MCF 10A (cell line): ENCODE data around the gene LRRC19. TPM values are rescaled to one million over a fixed set of nuclear protein-coding genes. Genes with fewer than 3 reads are reported as not detected.

Experiments
- BruUV-seq: library from RNA; stranded (reverse); fragments of 400-500 nt; replicated peaks from 2 replicates; lab custom pipeline; 2021; lab: Mats Ljungman, UMichigan
- CTCF ChIA-PET: fragments of 300-600 bp; sonication (Branson Sonifier 250); formaldehyde crosslinking; extraction: SDS; loops from one replicate; lab custom pipeline; 2021; ENCODE audit warnings: antibody characterized with exemption, inconsistent platforms; lab: Yijun Ruan, JAX
- POLR2A ChIA-PET: fragments of 300-600, 350-650 bp; sonication (Branson Sonifier 250); formaldehyde crosslinking; extraction: SDS; loops from one replicate; lab custom pipeline; 2020; ENCODE audit warnings: antibody characterized with exemption, inconsistent platforms; lab: Yijun Ruan, JAX
- DNase-seq: peaks from one replicate; pipeline ENCODE4 v3.0.0-alpha.2; 2018; ENCODE audit not compliant: unreplicated experiment
- H3K27ac Mint-ChIP-seq: one replicate; pipeline ENCODE4 v1.8.0; 2022; ENCODE audit warnings: mild to moderate bottlenecking, low read depth, mixed read lengths; ENCODE audit not compliant: unreplicated experiment
- H3K27me3 Mint-ChIP-seq: one replicate; pipeline ENCODE4 v1.8.0; 2022; ENCODE audit warnings: mixed read lengths; ENCODE audit not compliant: insufficient read depth, unreplicated experiment
- H3K36me3 Mint-ChIP-seq: one replicate; pipeline ENCODE4 v1.8.0; 2022; ENCODE audit warnings: mild to moderate bottlenecking, moderate library complexity, mixed read lengths; ENCODE audit not compliant: insufficient read depth, unreplicated experiment
- H3K4me1 Mint-ChIP-seq: one replicate; pipeline ENCODE4 v1.8.0; 2022; ENCODE audit warnings: mixed read lengths; ENCODE audit not compliant: insufficient read depth, unreplicated experiment
- H3K4me3 Mint-ChIP-seq: one replicate; pipeline ENCODE4 v1.8.0; 2022; ENCODE audit warnings: mild to moderate bottlenecking, moderate library complexity, mixed read lengths; ENCODE audit not compliant: unreplicated experiment
- H3K9me3 Mint-ChIP-seq: one replicate; pipeline ENCODE4 v1.8.0; 2022; ENCODE audit warnings: mixed read lengths; ENCODE audit not compliant: unreplicated experiment
- CTCF ChIP-seq: fragments of 200-600 bp; IDR thresholded peaks from one replicate; pipeline ENCODE4 v1.8.0; 2022; ENCODE audit warnings: antibody characterized with exemption, mild to moderate bottlenecking; ENCODE audit not compliant: unreplicated experiment
- intact Hi-C: fragments of 100-400 bp; cut with micrococcal nuclease; formaldehyde crosslinking; loops from 2 replicates; pipeline ENCODE4 v1.14.1; 2022
- total RNA-seq: library from RNA; stranded (reverse); gene quantifications from 2 replicates; pipeline ENCODE4 v1.2.3, GENCODE V29; 2022

Gene LRRC19
- total RNA-seq, 1 experiment from 2014 or later = not detected

- Mint-ChIP-seq H3K4me1 (peaks cover 28% of the 10 kb centered on the region), H3K27ac (peak overlapping the region; percentile 65), H3K36me3 (peaks cover 6% of the 10 kb centered on the region), H3K27me3 (no peaks in the 10 kb centered on the region), H3K9me3 (no peaks in the 10 kb centered on the region), H3K4me3 (peak overlapping the region; percentile 38)
- peak; percentile 78 for DNase-seq
- no peak for TF ChIP-seq CTCF
- intact Hi-C loops = loop anchor here (5.0 kb wide), 1 partner anchor 57 kb away; the partner anchor contains the start of gene CAAP1
- CTCF ChIA-PET = interaction anchor here (0.6 to 0.7 kb wide), 2 partner anchors 9 to 27 kb away, joined by 3 to 4 read pairs; no protein-coding TSS in a partner anchor
- no TSS peak for BruUV-seq
- POLR2A ChIA-PET = interaction anchor here (0.6 to 3.1 kb wide), 4 partner anchors 15 to 233 kb away, joined by 3 to 27 read pairs (median 3); partner anchors contain the start of gene CAAP1
Observed at GRCh38 chr9:26949637-26950069, 55.8 kb downstream of the LRRC19 start.

- BruUV-seq = TSS peak; percentile 84
- Mint-ChIP-seq H3K36me3 (peaks cover 7% of the 10 kb centered on the region), H3K27ac (peak overlapping the region; percentile 99), H3K4me3 (peak overlapping the region; percentile 77), H3K4me1 (peaks cover 32% of the 10 kb centered on the region), H3K27me3 (no peaks in the 10 kb centered on the region), H3K9me3 (no peaks in the 10 kb centered on the region)
- ChIA-PET POLR2A (interaction anchor here (0.6 to 3.1 kb wide), 11 partner anchors 9 to 624 kb away, joined by 3 to 79 read pairs (median 6); partner anchors contain the start of genes CAAP1 and IFT74), CTCF (interaction anchor here (0.6 to 1.5 kb wide), 2 partner anchors 27 to 55 kb away, joined by 3 to 4 read pairs; no protein-coding TSS in a partner anchor)
- DNase-seq = no peak
- intact Hi-C loops = loop anchor here (1.0 to 5.0 kb wide), 2 partner anchors 9 to 55 kb away; partner anchors contain the start of genes CAAP1 and IFT74
- no peak for TF ChIP-seq CTCF
Observed at GRCh38 chr9:26947736-26948135, 57.7 kb downstream of the LRRC19 start.

GRCh38 chr9:26946753-26947727, 58.4 kb downstream of the LRRC19 start, which contains the start of gene PLAA:
Gene PLAA (minus strand): TSS chr9:26947242. CDS start chr9:26947045, 197 bp downstream.
- ChIA-PET CTCF (interaction anchor here (0.5 to 1.5 kb wide), 3 partner anchors 28 to 796 kb away, joined by 3 to 4 read pairs (median 4); partner anchors contain the start of gene CAAP1), POLR2A (interaction anchor here (0.6 to 3.1 kb wide), 9 partner anchors 10 to 624 kb away, joined by 3 to 79 read pairs (median 7); partner anchors contain the start of genes CAAP1 and IFT74)
- H3K4me1 Mint-ChIP-seq = peaks cover 32% of the 10 kb centered on the region
- intact Hi-C loops = loop anchor here (1.0 to 5.0 kb wide), 2 partner anchors 9 to 55 kb away; partner anchors contain the start of genes CAAP1 and IFT74
- peak; percentile 94 for DNase-seq
- peak within 1 kb of the TSS; percentile 77 for H3K4me3 Mint-ChIP-seq
- peak within 1 kb of the TSS; percentile 99 for H3K27ac Mint-ChIP-seq
- BruUV-seq = no TSS peak
- no peaks in the 10 kb centered on the region for H3K27me3 Mint-ChIP-seq
- H3K36me3 Mint-ChIP-seq = peaks cover 13% of the 10 kb centered on the region
- TF ChIP-seq CTCF = no peak
- no peaks in the 10 kb centered on the region for H3K9me3 Mint-ChIP-seq
